Urinary bladder (tissue), 4 donors: ENCODE measurements around the gene MYOM1. TPM values are rescaled to one million over a fixed set of nuclear protein-coding genes. Genes with fewer than 3 reads are reported as not detected.
"Not testable (repeated sequence)": the region's sequence is repeated elsewhere in the genome, so short reads cannot be mapped to it uniquely, and the experiment has no call there.

Experiments
- DNase-seq: peaks from one replicate; pipeline ENCODE4 v3.0.0-alpha.2; 2015; ENCODE audit errors: extremely low spot score
- H3K27ac ChIP-seq: one replicate; pipeline ENCODE4 v1.5.1; 2013; ENCODE audit warnings: low read depth, mild to moderate bottlenecking, moderate library complexity
- H3K36me3 ChIP-seq: one replicate; pipeline ENCODE4 v1.6.1; 2013; ENCODE audit warnings: mild to moderate bottlenecking, moderate library complexity; ENCODE audit not compliant: insufficient read depth
- H3K4me1 ChIP-seq: one replicate; pipeline ENCODE4 v1.6.1; 2013; ENCODE audit warnings: mild to moderate bottlenecking, moderate library complexity; ENCODE audit not compliant: insufficient read depth
- H3K4me3 ChIP-seq: one replicate; pipeline ENCODE4 v1.5.1; 2013; ENCODE audit warnings: low read depth, low read length
- WGBS: extraction: QIAGEN DNeasy Blood & Tissue Kit; methylation state at CpG from one replicate; pipeline ENCODE4 v1.1.7; 2013; 5-methylcytosine and 5-hydroxymethylcytosine counted together
- polyA plus RNA-seq: library from polyadenylated mRNA; stranded (reverse); fragments of 200-250 nt; gene quantifications from one replicate; pipeline ENCODE4 v1.2.3, GENCODE V29; 2013
- total RNA-seq: library from RNA; depleted of rRNA; stranded (reverse); fragments of >200 nt; gene quantifications from one replicate; pipeline ENCODE4 v1.2.3, GENCODE V29; 2014
- donor health status: healthy with polysubstance abuse.
- donor health status: healthy.

The MYOM1 gene
- total and polyA plus RNA-seq, 2 donors: 14.9 to 41.9 TPM

DNA sequence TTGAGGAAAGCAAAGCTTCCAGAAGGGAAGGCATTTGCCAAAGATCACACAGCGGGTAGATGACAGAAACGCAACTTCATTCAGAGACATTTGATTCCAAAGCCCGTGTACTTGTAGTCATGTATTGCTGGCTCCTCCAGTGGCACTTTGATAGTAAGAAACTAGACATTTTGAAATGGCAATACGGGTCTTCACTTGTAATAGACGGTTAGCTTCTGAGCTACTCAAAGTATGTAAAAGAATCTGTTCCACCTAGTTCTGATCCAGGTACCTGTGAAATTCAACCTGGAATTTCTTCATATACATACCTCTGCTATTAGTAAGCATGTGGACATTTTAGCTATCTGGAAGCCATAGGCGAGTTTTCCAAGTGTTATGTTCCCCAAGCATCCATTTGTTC is 1.7 kb upstream of the MYOM1 start:
- Histone ChIP-seq H3K27ac (no peak overlapping the region), H3K4me3 (no peak overlapping the region), H3K36me3 (no peaks in the 10 kb centered on the region), H3K4me1 (no peaks in the 10 kb centered on the region)
- DNase-seq: no peak
- WGBS: 93% methylated on average over 6 of the region's 6 CpGs

DNA sequence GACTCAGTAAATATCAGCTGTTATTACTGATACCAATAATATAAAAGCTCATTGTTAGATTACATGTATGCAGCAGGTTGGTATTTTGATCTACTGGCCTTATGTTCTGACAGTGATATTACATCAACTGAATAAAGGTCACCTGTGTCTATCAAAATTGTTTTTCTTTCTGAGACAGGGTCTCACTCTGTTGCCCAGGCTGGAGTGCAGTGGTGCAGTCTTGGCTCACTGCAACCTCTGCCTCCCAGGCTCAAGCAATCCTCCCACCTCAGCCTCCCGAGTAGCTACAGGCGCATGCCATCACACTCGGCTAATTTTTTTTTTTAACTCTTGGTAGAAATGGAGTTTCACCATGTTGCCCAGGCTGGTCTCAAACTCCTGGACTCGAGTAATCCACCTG is 1.1 kb upstream of the MYOM1 start:
- not testable (repeated sequence) for DNase-seq, H3K4me3 ChIP-seq, H3K27ac ChIP-seq, H3K36me3 ChIP-seq, H3K4me1 ChIP-seq
- WGBS: 89% methylated on average over 4 of the region's 4 CpGs

DNA sequence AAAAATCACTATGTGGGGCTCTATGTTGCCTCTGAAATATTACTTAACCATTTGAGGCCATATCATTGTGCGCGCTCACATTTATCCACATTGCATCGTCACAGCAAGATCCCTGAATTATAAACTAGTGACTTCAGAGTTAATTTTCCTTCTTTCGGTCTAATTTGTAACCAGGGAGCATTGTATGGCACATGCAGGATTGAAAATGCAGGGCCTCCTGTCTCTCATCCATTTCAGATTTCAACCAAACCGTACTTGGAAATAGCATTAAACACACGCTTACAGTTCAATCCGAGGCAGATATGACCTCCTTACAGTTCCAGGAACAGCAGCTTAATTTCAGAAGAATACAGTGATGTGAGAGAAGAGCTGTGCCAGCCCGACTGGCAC is 532 bp downstream of the MYOM1 start:
- no peak overlapping the region for H3K4me3 ChIP-seq
- no peak for DNase-seq

DNA sequence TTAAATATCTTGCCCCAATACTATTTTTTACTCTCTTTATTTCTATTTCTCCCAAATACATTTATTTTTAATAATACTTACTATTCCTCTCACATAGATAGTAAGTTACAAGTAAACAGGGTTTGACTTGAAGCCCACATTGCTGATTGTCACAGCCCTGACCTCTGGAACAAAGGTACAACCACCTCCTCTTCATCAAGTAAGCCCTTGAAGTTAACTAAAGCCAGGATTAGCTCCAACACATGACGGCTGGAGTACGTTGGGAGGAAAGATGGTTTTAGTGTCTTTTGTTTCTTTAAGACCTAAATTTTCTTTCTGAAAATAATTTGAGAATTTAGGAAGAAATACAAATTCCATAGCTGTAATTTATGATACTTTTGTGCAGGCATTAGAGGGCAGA is 949 bp downstream of the MYOM1 start:
- Histone ChIP-seq H3K4me3 (no peak overlapping the region), H3K4me1 (no peaks in the 10 kb centered on the region), H3K27ac (no peak overlapping the region), H3K36me3 (no peaks in the 10 kb centered on the region)
- DNase-seq: no peak
- WGBS: 50% methylated on average over 2 of the region's 2 CpGs

More for the DNA sequence above, 532 bp downstream of the MYOM1 start:
- WGBS: 49% methylated on average over 8 of the region's 8 CpGs
- H3K4me1 ChIP-seq: no peaks in the 10 kb centered on the region
- H3K27ac ChIP-seq: no peak overlapping the region
- no peaks in the 10 kb centered on the region for H3K36me3 ChIP-seq

DNA sequence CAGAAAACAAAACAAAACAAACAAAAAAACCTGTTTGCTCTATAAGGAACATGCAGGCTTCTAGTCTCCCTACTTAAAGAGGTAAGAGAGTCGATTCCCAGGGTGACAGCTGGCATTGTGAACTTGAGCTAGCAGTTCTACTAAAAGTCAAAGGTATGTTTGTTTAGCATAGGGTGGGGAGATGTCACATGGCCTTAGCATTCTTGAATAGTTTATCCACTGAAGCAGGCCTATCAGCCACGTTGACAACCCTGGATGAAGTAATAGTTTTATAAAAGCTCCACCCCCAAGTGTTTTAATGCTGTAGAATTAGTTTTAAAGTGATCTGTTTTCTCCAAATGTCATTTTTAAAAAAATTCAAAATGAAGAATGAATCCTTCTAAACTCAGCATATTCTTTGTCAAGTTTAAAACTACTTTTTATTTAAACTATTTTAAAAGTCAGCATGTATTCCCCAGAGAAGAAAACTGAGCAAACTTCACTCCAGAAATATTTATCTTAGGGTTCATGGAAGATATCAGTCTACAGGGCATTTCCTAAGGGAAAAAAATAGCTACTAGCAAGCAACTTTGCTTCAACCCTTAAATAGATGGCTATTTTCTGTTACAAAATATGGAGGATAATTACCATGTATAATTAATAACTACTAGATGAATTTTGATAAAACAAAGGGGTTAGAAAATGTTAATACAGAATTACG is 1.7 kb downstream of the MYOM1 start:
- no peak for DNase-seq
- Histone ChIP-seq H3K36me3 (no peaks in the 10 kb centered on the region), H3K4me1 (no peaks in the 10 kb centered on the region), H3K27ac (no peak overlapping the region), H3K4me3 (no peak overlapping the region)
- WGBS: 32% methylated on average over 3 of the region's 3 CpGs

DNA sequence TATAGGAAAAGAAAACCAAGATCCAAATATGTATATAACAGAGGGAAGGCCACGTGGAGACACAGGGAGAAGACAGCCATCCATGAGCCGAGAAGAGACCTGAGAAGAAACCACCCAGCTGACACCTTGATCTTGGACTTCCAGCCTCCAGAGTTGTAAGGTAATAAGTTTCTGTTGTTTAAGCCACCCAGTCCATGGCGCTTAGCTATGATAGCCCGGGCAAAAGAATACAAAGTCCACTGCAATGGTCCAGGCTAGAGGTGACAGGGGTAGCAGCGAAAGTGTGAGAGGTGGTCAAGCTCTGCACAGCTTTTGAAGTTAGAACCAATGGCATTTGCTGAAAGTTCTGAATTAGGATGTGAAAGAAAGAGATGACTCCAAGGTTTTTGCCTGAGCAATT is 2.8 kb downstream of the MYOM1 start:
- Histone ChIP-seq H3K27ac (no peak overlapping the region), H3K4me1 (no peaks in the 10 kb centered on the region), H3K36me3 (no peaks in the 10 kb centered on the region), H3K4me3 (no peak overlapping the region)
- 77% methylated on average over 5 of the region's 5 CpGs for WGBS
- no peak for DNase-seq

DNA sequence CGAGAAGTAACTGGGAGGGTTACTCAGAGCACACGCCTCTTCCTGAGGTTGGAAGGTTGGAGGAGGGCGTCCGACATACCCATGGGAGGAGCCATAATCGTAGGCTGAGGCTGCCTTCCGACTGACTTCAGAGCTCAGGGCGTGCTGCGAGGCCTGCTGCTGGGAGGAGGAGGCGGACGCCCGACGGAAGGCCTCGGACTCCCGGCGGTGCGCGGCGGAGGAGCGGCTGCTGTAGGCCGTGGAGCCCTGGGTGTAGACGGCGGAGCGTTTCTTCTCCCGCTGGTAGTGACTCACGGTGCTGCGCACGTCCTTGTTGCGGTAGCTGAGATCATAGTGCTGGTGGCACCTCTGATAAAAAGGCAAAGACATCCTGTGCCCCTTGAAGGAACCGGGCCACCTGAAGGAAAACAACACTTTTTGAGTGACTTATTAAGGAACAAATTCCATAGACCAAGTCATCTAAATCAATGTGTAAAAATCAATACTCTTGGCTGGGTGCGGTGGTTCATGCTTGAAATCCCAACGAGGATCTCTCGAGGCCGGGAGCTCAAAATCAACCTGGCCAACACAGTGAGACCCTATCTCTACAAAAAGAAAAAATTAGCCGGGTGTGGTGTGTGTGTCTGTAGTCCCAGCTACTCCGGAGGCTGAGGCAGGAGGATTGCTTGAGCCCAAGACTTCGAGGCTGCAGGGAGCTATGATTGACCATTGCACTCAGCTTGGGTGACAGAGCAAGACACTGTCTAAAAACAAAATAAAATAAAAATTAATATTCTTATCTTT is 4.7 kb downstream of the MYOM1 start:
- DNase-seq: no peak
- WGBS: 96% methylated on average over 36 of the region's 36 CpGs
- Histone ChIP-seq H3K4me3 (no peak overlapping the region), H3K27ac (no peak overlapping the region), H3K4me1 (no peaks in the 10 kb centered on the region), H3K36me3 (no peaks in the 10 kb centered on the region)

DNA sequence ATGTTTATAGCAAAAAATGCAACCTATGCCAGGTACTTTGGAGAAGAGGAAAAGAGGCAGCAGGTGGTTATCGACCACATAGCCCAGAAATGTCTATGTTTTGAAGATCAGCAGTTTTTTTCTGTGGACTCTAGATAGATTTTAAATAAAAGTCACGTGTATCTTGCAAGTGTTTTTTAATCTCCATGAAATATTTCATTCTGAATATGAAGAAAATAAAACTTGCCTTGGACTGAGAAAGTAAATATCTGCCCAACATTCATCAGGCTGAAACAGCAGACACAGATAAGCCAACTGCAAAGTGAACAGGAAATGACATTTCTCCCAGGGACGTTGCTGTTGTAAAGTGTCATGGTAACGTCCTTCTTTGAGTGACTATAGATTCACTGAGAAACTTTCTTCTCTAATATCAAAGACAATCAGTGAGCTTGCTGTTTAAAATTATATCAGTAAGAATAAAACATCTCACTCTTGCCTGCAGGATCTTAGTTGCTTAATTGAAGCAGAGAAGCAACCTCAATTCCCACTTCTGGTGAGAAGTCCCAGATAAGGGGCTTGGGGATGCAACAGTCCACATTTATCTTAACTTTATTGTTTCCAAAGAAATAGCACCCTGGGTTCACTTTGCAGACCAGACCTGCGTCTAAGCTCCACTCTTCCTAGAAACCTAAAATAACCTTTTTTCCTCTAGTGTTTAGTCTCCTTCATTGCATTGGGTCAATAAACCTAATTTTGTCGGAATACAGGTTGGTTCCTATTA is 6.3 kb downstream of the MYOM1 start:
- Histone ChIP-seq H3K4me3 (no peak overlapping the region), H3K36me3 (no peaks in the 10 kb centered on the region), H3K4me1 (no peaks in the 10 kb centered on the region), H3K27ac (no peak overlapping the region)
- WGBS: 43% methylated on average over 6 of the region's 6 CpGs
- DNase-seq: no peak

DNA sequence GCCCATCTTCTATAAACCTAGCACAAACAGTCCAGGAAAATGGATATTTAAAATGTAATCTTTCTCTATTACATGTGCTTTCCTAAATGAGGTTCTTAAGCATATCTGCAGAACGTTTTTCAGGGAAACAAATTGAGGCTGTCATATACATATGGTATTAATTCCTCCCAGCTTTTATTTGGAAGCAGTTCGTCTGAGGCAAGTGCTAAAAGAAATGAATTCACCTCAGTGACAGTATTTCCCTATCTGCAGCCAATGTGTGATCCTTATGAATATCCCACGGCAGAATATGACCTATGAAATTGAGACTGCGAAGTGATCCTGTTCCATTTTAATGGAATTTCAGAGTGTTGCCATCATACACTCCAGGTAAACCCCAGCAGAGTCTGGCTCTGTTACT is 7.1 kb downstream of the MYOM1 start:
- DNase-seq: no peak
- no peak overlapping the region for H3K4me3 ChIP-seq
- no peaks in the 10 kb centered on the region for H3K36me3 ChIP-seq
- H3K27ac ChIP-seq: no peak overlapping the region
- WGBS: 45% methylated on average over 4 of the region's 4 CpGs
- no peaks in the 10 kb centered on the region for H3K4me1 ChIP-seq

DNA sequence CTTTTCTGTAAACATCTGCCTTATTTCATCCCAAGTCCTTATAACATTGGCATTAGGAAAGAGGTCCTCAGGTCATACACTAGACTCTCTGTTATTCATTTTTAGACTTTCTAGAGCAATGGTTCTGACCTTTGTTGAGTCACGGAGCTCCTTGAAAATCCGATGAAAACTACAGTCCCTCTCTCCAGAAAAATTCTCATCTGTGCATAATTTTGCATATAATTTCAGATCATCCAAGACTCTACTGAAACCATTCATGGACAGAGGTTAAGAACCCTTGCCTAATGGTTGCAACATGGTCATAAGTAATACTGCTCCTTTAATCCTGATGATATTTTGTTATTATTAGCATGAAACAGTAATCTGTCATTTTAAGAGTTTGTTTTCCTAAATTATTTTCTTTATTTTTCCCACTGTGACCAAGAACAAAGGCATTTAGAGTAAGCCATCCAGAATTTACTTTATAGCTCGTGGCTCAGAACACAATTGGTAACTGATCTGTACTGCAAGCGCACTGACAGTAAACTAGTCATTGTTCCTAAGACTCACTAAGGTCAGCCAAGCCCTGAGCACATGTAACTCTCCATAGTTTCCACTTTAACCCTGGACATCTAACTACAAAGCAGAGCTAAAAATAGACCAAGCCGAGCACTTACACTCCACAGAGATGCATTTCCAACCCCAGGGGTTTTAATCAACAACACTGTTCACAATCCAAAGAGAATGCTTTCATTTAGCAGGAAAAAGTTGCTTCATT is 8.4 kb downstream of the MYOM1 start:
- Histone ChIP-seq H3K36me3 (no peaks in the 10 kb centered on the region), H3K4me3 (no peak overlapping the region), H3K4me1 (no peaks in the 10 kb centered on the region), H3K27ac (no peak overlapping the region)
- 49% methylated on average over 5 of the region's 5 CpGs for WGBS
- no peak for DNase-seq

DNA sequence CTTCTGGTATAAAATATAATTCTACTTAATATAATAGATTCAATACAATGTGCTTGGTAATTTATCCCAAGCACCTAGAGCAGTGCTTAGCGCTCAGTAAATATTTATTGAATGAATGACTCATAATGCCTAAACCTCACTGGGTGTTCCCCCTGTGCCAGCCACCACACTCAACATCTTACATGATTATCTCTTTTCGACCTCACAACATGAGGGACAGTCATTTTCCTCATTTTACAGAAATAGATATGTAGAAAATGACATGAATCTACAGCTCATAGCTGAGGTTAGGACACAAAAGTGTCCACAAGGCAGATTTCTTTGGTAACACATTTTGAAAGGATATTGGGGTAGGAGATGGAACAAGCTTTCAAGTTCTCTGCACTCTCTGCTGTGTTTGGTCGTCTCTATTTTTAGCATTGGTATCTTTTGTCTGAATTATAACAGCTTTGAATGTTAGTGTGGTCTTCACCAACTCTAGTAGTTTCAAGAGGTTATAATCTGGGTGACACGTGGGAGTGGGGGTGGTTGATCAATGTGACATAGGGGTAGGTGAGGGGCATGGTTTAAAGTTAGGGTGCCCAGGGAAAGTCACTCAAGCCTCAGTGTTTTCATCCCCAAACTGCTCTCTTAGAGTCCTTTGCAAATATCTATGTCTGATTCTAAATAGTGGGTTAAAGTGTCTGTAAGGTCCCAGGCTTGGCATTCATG is 9.8 kb downstream of the MYOM1 start:
- no peak overlapping the region for H3K4me3 ChIP-seq
- peaks cover 2% of the 10 kb centered on the region for H3K36me3 ChIP-seq
- no peak overlapping the region for H3K27ac ChIP-seq
- no peak for DNase-seq
- 70% methylated on average over 4 of the region's 4 CpGs for WGBS
- no peaks in the 10 kb centered on the region for H3K4me1 ChIP-seq

DNA sequence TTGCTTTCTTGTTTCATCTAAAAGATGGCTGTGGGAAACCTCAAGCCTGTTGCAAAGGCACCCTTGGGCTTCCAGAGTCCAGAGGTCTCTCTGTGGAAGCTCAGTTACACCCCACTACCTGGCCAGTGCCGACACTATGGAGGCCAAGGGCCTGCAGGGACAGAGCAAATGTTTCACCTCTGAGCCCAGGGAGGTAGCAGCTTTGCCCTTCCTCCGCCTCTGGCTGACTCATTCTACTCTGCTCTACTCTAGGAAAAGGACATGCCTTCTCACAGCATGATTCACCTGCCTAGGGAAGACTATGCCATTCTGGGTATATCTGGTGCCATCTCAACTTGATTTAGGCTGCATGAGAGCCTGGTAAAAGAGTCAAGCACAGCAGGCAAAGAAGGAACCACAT is 12.2 kb downstream of the MYOM1 start:
- 87% methylated on average over 2 of the region's 2 CpGs for WGBS
- Histone ChIP-seq H3K36me3 (peaks cover 2% of the 10 kb centered on the region), H3K4me3 (no peak overlapping the region), H3K4me1 (no peaks in the 10 kb centered on the region), H3K27ac (no peak overlapping the region)
- DNase-seq: no peak

DNA sequence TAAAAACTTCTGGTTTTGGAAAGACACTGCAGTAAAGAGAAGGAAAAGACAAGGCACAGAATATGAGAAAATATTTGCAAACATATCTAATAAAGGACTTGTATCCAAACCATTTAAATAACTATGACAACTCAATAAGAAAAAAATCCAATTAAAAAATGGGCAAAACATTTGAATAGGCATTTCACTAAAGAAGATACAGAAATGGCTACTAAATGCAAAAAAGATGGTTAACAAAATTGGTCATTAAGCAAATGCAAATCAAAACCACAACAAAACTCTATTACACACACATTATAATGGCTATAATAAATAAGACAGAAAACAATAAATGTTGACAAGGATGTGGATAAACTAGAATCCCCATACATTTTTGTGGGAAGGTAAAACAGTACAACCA is 14.5 kb downstream of the MYOM1 start:
- no peak overlapping the region for H3K4me3 ChIP-seq
- H3K27ac ChIP-seq: no peak overlapping the region
- DNase-seq: no peak
- H3K36me3 ChIP-seq: peaks cover 2% of the 10 kb centered on the region
- no peaks in the 10 kb centered on the region for H3K4me1 ChIP-seq
